ENCODE data around the gene TULP1. TPM values are rescaled to one million over a fixed set of nuclear protein-coding genes. Genes with fewer than 3 reads are reported as not detected.

Gene TULP1
- total and polyA plus RNA-seq, 2 of the 13 experiments (the other 11 are each of a cell fraction or from before 2014, with no cell fraction given): not detected

GRCh38 chr6:35495258-35496035 is 17.2 kb downstream of the TULP1 start (continued):
- TF ChIP-seq ZNF784 (CRISPR knock-in tag; IDR thresholded peaks at IDR 0.05; ENCODE audit: borderline replicate concordance): no peak
- no peak for TF ChIP-seq MATR3 (CRISPR knock-in tag; IDR thresholded peaks at IDR 0.05)
- no peak for TF ChIP-seq ATF7 (IDR thresholded peaks at IDR 0.05)
- TF ChIP-seq ATF7 (CRISPR knock-in tag; IDR thresholded peaks at IDR 0.05): no peak
- 0 out of 2 replicates have a peak, but pooled peaks have one; percentile 17 for TF ChIP-seq ZNF205 (CRISPR knock-in tag; IDR thresholded peaks at IDR 0.05)
- TF ChIP-seq KDM4B (CRISPR knock-in tag; IDR thresholded peaks at IDR 0.05): no peak
- TF ChIP-seq ZSCAN25 (CRISPR knock-in tag; IDR thresholded peaks at IDR 0.05): no peak
- TF ChIP-seq, protein P1, sequence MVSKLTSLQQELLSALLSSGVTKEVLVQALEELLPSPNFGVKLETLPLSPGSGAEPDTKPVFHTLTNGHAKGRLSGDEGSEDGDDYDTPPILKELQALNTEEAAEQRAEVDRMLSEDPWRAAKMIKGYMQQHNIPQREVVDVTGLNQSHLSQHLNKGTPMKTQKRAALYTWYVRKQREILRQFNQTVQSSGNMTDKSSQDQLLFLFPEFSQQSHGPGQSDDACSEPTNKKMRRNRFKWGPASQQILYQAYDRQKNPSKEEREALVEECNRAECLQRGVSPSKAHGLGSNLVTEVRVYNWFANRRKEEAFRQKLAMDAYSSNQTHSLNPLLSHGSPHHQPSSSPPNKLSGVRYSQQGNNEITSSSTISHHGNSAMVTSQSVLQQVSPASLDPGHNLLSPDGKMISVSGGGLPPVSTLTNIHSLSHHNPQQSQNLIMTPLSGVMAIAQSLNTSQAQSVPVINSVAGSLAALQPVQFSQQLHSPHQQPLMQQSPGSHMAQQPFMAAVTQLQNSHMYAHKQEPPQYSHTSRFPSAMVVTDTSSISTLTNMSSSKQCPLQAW (CRISPR knock-in tag; IDR thresholded peaks at IDR 0.05): peak; percentile 53; the same call in 1 of the 2 replicates
- TF ChIP-seq MTA1 (CRISPR knock-in tag; IDR thresholded peaks at IDR 0.05; ENCODE audit: borderline replicate concordance): 0 out of 2 replicates have a peak, but pooled peaks have one; percentile 22
- 0 out of 2 replicates have a peak, but pooled peaks have one; percentile 19 for TF ChIP-seq ZNF280D (CRISPR knock-in tag; IDR thresholded peaks at IDR 0.05)
- no peak for TF ChIP-seq TOPORS (CRISPR knock-in tag; IDR thresholded peaks at IDR 0.05)
- TF ChIP-seq NKX3-1 (CRISPR knock-in tag; IDR thresholded peaks at IDR 0.05): no peak
- TF ChIP-seq, protein P2, sequence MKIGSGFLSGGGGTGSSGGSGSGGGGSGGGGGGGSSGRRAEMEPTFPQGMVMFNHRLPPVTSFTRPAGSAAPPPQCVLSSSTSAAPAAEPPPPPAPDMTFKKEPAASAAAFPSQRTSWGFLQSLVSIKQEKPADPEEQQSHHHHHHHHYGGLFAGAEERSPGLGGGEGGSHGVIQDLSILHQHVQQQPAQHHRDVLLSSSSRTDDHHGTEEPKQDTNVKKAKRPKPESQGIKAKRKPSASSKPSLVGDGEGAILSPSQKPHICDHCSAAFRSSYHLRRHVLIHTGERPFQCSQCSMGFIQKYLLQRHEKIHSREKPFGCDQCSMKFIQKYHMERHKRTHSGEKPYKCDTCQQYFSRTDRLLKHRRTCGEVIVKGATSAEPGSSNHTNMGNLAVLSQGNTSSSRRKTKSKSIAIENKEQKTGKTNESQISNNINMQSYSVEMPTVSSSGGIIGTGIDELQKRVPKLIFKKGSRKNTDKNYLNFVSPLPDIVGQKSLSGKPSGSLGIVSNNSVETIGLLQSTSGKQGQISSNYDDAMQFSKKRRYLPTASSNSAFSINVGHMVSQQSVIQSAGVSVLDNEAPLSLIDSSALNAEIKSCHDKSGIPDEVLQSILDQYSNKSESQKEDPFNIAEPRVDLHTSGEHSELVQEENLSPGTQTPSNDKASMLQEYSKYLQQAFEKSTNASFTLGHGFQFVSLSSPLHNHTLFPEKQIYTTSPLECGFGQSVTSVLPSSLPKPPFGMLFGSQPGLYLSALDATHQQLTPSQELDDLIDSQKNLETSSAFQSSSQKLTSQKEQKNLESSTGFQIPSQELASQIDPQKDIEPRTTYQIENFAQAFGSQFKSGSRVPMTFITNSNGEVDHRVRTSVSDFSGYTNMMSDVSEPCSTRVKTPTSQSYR (CRISPR knock-in tag; IDR thresholded peaks at IDR 0.05; ENCODE audit: borderline replicate concordance): no peak
- 0 out of 2 replicates have a peak, but pooled peaks have one; percentile 9 for TF ChIP-seq ARNTL (CRISPR knock-in tag; IDR thresholded peaks at IDR 0.05)
- peak; percentile 24; the same call in 1 of the 2 replicates for TF ChIP-seq ZNF543 (CRISPR knock-in tag; IDR thresholded peaks at IDR 0.05)
- 0 out of 2 replicates have a peak, but pooled peaks have one; percentile 27 for TF ChIP-seq ZNF501 (CRISPR knock-in tag; IDR thresholded peaks at IDR 0.05)
- no peak for TF ChIP-seq MEIS2 (CRISPR knock-in tag; IDR thresholded peaks at IDR 0.05)
- 0 out of 2 replicates have a peak, but pooled peaks have one; percentile 46 for TF ChIP-seq ZNF33B (CRISPR knock-in tag; IDR thresholded peaks at IDR 0.05)
- no peak for TF ChIP-seq PPARG (CRISPR knock-in tag; conservative IDR thresholded peaks at IDR 0.05)
- 0 out of 2 replicates have a peak, but pooled peaks have one; percentile 10 for TF ChIP-seq ZNF772 (CRISPR knock-in tag; IDR thresholded peaks at IDR 0.05)
- TF ChIP-seq ZNF383 (CRISPR knock-in tag; IDR thresholded peaks at IDR 0.05; ENCODE audit: borderline replicate concordance): peak; percentile 58; the same call in 1 of the 2 replicates
- TF ChIP-seq ZNF878 (CRISPR knock-in tag; IDR thresholded peaks at IDR 0.05): no peak
